Thymus (tissue), 11 donors: Measurements from ENCODE around the gene CCDC169. TPM values are rescaled to one million over a fixed set of nuclear protein-coding genes. Genes with fewer than 3 reads are reported as not detected.
"Not testable (repeated sequence)": the region's sequence is repeated elsewhere in the genome, so short reads cannot be mapped to it uniquely, and the experiment has no call there.

ENCODE experiments used
- DNase-seq, 9 donors: peaks; one replicate each; pipeline ENCODE4 v3.0.0-alpha.2; 2013; ENCODE audit warnings: low spot score in 9 of 9, low read depth in 6 of 9, missing footprints in 1 of 9
- H3K27ac ChIP-seq, 2 donors: one replicate each; pipeline ENCODE4 v1.5.1; 2013; ENCODE audit warnings: control low read depth in 1 of 2, low read depth in 1 of 2, low read length in 1 of 2, mild to moderate bottlenecking in 1 of 2, moderate library complexity in 1 of 2
- H3K27me3 ChIP-seq, 2 donors: one replicate each; pipeline ENCODE4 v1.5.1; 2013; ENCODE audit warnings: low read length in 1 of 2; ENCODE audit not compliant: control insufficient read depth in 2 of 2, insufficient read depth in 1 of 2
- H3K36me3 ChIP-seq, 2 donors: one replicate each; pipeline ENCODE4 v1.5.1; 2013; ENCODE audit warnings: low read length in 1 of 2, mild to moderate bottlenecking in 1 of 2, moderate library complexity in 1 of 2; ENCODE audit not compliant: control insufficient read depth in 2 of 2, insufficient read depth in 2 of 2
- H3K4me1 ChIP-seq, 2 donors: one replicate each; pipeline ENCODE4 v1.5.1; 2013; ENCODE audit warnings: low read length in 2 of 2; ENCODE audit not compliant: control insufficient read depth in 2 of 2, insufficient read depth in 2 of 2
- H3K4me3 ChIP-seq, 2 donors: one replicate each; pipeline ENCODE4 v1.5.1; 2013; ENCODE audit warnings: low read length in 2 of 2, control low read depth in 1 of 2, mild to moderate bottlenecking in 1 of 2
- H3K9me3 ChIP-seq, 2 donors: one replicate each; pipeline ENCODE4 v1.5.1; 2013; ENCODE audit warnings: low read length in 1 of 2, mild to moderate bottlenecking in 1 of 2; ENCODE audit not compliant: control insufficient read depth in 2 of 2, insufficient read depth in 1 of 2
- WGBS: extraction: QIAGEN DNeasy Blood & Tissue Kit; methylation state at CpG from one replicate; pipeline ENCODE4 v1.1.7; 2013; 5-methylcytosine and 5-hydroxymethylcytosine counted together
- polyA plus RNA-seq: library from polyadenylated mRNA; stranded (reverse); fragments of 200-250 nt; gene quantifications from one replicate; pipeline ENCODE4 v1.2.3, GENCODE V29; 2013
- total RNA-seq: library from RNA; stranded (reverse); fragments of 120-200 nt; gene quantifications from one replicate; pipeline ENCODE4 v1.2.4, GENCODE V29; 2013
- donor health status: healthy.

The CCDC169 gene
- total and polyA plus RNA-seq, 2 donors, result 0.23 to 0.66 TPM

DNA sequence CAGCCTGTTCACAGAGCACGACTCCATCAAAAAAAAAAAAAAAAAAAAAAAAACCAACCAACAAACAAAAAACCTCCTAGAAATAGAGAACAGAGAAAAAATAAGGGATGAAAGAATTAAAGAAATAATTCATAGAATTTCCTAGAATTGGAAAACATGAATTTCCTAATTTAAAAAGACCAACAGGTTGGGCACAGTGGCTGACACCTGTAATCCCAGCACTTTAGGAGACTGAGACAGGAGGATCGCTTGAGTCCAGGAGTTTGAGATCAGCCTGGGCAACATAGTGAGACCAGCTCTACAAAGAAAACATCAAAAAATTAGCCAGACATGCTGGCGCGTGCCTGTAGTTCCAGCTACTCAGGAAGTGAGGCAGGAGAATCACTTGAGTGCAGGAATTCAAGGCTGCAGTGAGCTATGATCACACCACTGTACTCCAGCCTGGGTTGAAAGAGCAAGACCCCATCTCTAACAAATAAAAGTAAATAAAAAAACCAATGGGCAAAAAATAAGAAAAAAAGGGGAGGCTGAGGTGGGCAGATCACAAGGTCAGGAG is 42.1 kb upstream of the CCDC169 start:
- DNase-seq, result no peak
- no peaks in the 10 kb centered on the region for H3K4me1 ChIP-seq
- WGBS, result 98% methylated on average over 4 of the region's 4 CpGs

GRCh38 chr13:36337938-36338641 is 40.5 kb upstream of the CCDC169 start:
- no peaks in the 10 kb centered on the region for H3K27me3 ChIP-seq
- DNase-seq, result no peak
- H3K4me1 ChIP-seq, result no peaks in the 10 kb centered on the region
- no peak overlapping the region for H3K27ac ChIP-seq
- no peaks in the 10 kb centered on the region for H3K36me3 ChIP-seq
- H3K9me3 ChIP-seq, result no peaks in the 10 kb centered on the region
- 94% methylated on average over 3 of the region's 3 CpGs for WGBS
- H3K4me3 ChIP-seq, result no peak overlapping the region

More for the DNA sequence above, 42.1 kb upstream of the CCDC169 start:
- Histone ChIP-seq H3K36me3 (no peaks in the 10 kb centered on the region), H3K4me3 (no peak overlapping the region), H3K27ac (no peak overlapping the region), H3K9me3 (no peaks in the 10 kb centered on the region), H3K27me3 (no peaks in the 10 kb centered on the region)

DNA sequence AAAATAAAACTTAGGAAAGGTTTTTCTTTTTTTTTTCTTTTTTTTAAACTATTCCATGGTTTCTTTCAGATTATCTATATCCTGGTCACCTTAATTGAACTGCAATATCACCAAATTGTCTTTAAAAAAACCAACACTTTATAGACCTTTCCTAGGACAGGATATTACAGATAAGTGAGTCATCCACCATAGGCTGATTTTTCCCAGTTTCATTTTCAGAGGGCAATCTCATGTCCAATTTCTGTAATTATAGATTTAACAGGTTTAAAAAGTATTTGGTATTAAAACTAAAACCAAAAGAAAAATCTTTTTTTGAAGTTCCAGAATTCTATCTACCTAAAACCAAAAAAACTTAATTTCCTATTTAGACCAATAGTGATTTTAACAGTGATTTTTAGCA is 35.4 kb upstream of the CCDC169 start:
- H3K4me1 ChIP-seq, result no peaks in the 10 kb centered on the region
- peaks cover 0 to 7% of the 10 kb centered on the region in 2 donors for H3K36me3 ChIP-seq
- DNase-seq, result no peak
- no peak overlapping the region for H3K4me3 ChIP-seq
- no peak overlapping the region for H3K27ac ChIP-seq
- no peaks in the 10 kb centered on the region for H3K27me3 ChIP-seq
- no peaks in the 10 kb centered on the region for H3K9me3 ChIP-seq

GRCh38 chr13:36332255-36332654 is 34.6 kb upstream of the CCDC169 start:
- not testable (repeated sequence) for H3K27me3 ChIP-seq, H3K27ac ChIP-seq, DNase-seq, H3K9me3 ChIP-seq, H3K4me1 ChIP-seq, H3K4me3 ChIP-seq, H3K36me3 ChIP-seq

DNA sequence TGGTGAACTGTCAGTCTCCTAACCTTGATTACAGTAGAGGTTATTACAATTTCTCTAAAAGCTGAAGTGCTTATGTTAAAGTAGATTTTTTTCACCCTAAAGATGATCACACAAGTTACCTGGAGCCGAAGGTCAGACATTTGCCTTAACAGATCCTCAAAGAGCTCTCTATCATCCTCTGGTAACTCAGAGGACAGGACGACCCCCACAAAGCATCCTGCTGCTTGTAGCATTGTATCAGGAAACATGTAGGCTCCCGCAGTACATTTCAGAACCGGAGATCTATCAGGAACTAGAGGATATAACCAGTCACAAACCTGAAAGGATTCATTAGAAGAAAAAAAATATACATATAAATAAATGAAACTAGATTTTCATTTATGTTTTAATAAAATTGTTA is 33.7 kb upstream of the CCDC169 start:
- peaks cover 0 to 7% of the 10 kb centered on the region in 2 donors for H3K36me3 ChIP-seq

DNA sequence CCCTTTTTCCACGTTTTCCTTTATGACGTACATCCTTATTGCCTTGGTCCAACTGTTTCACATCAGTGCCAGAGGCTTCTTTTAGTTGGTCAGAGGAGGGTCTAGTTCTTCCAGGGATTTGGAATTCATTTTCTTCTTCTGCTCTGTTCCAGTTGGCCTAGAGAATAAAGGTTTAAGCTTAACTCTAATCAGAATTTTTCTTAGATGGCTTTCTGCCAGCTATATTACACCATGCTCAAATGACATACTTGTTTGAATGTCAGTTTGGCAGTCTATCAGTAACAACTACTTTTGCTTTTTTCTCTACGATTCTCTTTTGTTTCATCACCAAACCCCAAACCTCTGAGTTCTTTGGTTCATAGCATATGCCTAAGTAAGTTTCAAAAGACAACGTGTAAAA is 31.7 kb upstream of the CCDC169 start:
- Histone ChIP-seq H3K4me1 (no peaks in the 10 kb centered on the region), H3K9me3 (no peaks in the 10 kb centered on the region), H3K4me3 (no peak overlapping the region), H3K36me3 (peaks cover 0 to 7% of the 10 kb centered on the region in 2 donors), H3K27me3 (no peaks in the 10 kb centered on the region), H3K27ac (no peak overlapping the region)
- 92% methylated on average over 4 of the region's 4 CpGs for whole genome bisulfite sequencing
- no peak for DNase-seq

More for the DNA sequence above, 33.7 kb upstream of the CCDC169 start:
- Histone ChIP-seq H3K4me1 (no peaks in the 10 kb centered on the region), H3K4me3 (no peak overlapping the region), H3K9me3 (no peaks in the 10 kb centered on the region), H3K27ac (no peak overlapping the region), H3K27me3 (no peaks in the 10 kb centered on the region)
- DNase-seq, result no peak
- 98% methylated on average over 4 of the region's 4 CpGs for WGBS

DNA sequence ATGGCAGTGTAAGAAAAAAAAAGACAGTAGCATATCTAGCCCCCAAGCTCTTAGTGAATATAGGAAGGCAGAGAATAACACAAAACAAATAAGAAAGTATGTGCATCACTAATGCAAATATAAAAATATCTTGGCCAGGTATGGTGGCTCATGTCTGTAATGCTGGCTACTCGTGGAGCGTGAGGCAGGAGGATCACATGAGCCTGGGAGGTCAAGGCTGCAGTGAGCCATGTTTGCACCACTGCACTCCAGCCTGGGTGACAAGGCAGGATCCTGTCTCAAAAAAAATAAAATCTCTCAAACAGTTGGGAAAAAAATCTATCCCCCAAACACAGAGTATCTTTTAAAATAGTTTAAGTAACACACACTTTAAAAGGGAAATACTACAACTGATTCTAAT is 31.2 kb upstream of the CCDC169 start:
- 86% methylated on average over 2 of the region's 2 CpGs for WGBS
- H3K27ac ChIP-seq, result no peak overlapping the region
- no peaks in the 10 kb centered on the region for H3K4me1 ChIP-seq
- H3K9me3 ChIP-seq, result no peaks in the 10 kb centered on the region
- H3K4me3 ChIP-seq, result no peak overlapping the region
- H3K27me3 ChIP-seq, result no peaks in the 10 kb centered on the region
- DNase-seq, result no peak
- H3K36me3 ChIP-seq, result peaks cover 0 to 10% of the 10 kb centered on the region in 2 donors

GRCh38 chr13:36325912-36326311 is 28.3 kb upstream of the CCDC169 start:
- peaks cover 0 to 9% of the 10 kb centered on the region in 2 donors for H3K36me3 ChIP-seq
- no peak for DNase-seq
- H3K27ac ChIP-seq, result no peak overlapping the region
- H3K9me3 ChIP-seq, result no peaks in the 10 kb centered on the region
- 97% methylated on average over 1 of the region's 1 CpG for WGBS
- H3K27me3 ChIP-seq, result no peaks in the 10 kb centered on the region
- no peak overlapping the region for H3K4me3 ChIP-seq
- no peaks in the 10 kb centered on the region for H3K4me1 ChIP-seq

DNA sequence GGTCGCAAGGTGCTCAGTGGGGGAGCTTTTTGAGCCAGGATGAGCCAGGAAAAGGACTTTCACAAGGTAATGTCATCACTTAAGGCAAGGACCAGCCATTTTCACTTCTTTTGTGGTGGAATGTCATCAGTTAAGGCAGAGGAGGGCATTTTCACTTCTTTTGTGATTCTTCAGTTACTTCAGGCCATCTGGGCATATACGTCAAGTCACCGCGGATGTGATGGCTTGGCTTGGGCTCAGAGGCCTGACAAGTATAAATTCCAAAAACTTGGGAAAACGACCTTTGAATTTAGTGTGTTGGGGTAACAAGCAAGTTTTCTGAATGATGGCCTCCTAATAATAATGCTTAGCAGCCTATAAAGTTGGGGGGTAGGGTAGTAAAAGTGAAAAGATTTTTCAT is 27.3 kb upstream of the CCDC169 start:
- H3K4me3 ChIP-seq, H3K36me3 ChIP-seq, H3K9me3 ChIP-seq, H3K27ac ChIP-seq, DNase-seq, H3K27me3 ChIP-seq, H3K4me1 ChIP-seq: not testable (repeated sequence)
- WGBS, result 92% methylated on average over 5 of the region's 5 CpGs
